HL-60/S4 treated with phorbol 12-myristate 13-acetate at 8.2 ng/mL for 4 days and 3 days (cell line): ENCODE measurements around the gene GEMIN7.

Experiments
- in situ Hi-C: fragments of 300-500 bp; cut with MboI; formaldehyde crosslinking; loops from 2 replicates; pipeline ENCODE4 v1.15.0; 2022; ENCODE audit warnings: low sequenced_read_pairs

Gene GEMIN7

DNA sequence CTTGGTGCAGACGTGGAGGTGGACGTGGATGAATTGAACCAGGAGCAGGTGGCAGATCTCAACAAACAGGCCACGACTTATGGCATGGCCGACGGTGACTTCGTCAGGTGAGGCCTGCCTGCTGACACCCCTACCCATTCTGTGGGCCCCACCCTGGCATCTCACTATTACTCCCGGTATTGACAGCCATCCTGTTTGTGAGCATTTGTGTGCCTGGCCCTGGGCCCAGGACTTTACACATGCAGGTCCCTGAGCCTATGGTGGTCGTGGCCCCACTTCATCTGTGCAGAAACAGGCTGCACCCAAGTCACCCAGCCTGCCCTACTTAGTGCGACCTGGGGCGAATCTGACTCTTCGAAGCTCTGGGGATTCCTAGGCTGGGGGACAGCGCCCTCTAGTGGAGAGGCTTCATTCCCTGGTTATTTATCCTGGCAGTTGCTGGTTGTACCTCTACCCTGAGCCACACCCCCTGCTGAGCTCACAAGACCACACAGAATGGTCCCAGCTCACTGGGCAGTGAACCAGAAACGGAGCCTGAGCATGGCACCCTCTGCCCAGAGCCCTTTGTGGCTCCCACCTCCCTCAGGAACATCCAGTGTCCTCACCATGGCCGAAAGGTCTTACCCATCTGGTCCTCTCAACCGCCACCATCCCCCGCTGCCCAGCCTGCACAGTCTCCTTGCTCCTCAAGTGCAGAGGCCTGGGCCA is 19.6 kb upstream of the GEMIN7 start:
- in situ Hi-C loops = no loop called here

DNA sequence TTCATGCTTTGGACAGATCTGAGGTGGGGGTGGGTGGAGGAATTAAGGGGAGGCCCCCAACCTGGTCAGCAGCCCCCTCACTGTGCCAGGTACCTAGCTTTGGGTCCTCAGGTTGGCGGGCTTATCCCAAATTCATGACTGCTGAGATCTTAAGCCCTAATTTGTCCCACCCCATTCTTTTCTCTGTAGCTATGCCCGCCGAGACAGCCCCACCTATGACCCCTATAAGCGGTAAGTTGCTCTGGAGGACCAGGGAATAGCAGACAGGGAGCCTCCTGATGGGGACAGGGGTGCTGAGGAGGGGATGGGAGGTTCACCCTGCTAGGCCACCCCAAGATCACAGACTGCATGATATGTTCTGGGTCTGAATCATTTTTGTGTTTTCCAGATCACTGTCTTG is 17.1 kb upstream of the GEMIN7 start:
- in situ Hi-C loops = no loop called here

DNA sequence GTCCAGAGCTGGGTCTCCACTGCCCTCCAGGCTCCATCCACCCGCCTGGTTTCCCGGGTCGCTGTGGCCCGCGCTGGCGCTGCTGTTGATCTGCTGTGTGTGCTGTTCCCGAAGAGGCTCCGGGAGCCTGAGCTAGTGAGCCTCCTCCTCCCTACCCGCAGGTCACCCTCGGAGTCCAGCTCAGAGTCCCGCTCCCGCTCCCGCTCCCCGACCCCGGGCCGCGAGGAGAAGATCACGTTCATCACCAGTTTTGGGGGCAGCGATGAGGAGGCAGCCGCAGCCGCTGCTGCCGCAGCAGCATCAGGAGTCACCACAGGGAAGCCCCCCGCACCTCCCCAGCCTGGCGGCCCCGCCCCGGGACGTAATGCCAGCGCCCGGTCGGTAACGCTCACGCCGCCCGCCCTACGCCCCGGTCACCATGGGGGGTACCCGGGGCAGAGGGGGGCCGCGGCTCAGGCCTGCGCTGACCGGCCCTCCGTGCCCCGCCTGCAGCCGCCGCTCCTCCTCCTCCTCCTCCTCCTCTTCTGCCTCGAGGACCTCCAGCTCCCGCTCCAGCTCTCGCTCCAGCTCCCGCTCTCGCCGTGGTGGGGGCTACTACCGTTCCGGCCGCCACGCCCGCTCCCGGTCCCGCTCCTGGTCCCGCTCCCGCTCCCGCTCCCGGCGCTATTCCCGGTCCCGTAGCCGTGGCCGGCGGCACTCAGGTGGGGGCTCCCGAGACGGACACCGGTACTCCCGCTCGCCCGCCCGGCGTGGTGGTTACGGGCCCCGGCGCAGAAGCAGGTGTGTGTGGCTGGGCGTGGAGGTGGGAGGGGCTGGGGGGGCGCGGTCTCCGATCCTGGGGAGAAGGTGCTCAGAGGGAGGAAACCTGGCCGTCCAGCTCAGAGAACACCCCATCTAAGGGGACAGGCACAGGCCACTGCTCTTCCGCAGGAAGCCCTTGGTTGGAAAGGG is 14.9 kb upstream of the GEMIN7 start:
- in situ Hi-C loops = no loop called here

DNA sequence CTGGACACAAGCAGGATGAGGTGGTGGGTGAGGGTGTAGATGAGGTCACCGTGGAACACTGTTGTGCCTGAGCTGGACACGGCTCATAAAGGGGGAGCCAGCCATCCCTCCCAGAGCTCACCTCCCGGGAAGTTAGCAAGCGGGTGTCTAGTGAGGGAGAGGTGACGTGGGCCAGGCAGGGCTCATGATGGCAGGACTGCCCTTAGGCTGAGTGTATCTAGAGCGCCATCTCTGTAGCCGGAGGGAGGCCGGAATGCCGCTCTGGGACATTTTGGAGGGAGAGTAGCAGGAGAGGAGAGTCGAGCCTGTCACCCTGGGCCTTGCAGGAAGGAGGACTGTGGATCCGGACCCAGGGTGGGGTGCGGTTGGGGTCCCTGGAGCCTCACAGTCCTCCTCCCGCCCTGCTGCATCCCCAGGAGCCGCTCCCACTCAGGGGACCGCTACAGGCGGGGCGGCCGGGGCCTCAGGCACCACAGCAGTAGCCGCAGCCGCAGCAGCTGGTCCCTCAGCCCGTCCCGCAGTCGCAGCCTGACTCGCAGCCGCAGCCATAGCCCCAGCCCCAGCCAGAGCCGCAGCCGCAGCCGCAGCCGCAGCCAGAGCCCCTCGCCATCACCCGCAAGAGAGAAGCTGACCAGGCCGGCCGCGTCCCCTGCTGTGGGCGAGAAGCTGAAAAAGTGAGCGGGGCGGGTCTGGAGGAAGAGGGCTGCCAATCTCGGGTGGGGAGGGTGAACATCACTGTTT is 12.0 kb upstream of the GEMIN7 start:
- in situ Hi-C loops = no loop called here

DNA sequence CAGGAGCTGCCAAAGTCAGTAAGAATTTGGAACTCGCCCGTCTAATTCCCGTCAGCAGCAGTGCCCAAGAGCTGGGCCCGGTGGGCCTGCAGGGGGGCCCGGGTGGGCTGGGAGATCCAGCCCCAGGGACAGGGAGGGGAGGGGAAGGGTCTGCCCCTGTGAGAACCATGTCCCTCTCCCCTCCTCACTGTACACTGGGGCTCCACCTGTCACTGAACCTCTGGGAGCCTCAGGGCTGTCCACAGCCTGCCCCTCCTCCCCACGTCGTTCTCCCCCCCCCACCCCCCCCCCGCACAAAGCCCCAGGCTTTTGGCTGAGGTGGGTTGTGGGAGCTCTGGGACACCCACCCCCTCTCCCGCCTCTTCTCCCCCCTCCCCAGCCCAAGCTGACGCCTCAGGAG is 11.0 kb upstream of the GEMIN7 start:
- in situ Hi-C loops = no loop called here

DNA sequence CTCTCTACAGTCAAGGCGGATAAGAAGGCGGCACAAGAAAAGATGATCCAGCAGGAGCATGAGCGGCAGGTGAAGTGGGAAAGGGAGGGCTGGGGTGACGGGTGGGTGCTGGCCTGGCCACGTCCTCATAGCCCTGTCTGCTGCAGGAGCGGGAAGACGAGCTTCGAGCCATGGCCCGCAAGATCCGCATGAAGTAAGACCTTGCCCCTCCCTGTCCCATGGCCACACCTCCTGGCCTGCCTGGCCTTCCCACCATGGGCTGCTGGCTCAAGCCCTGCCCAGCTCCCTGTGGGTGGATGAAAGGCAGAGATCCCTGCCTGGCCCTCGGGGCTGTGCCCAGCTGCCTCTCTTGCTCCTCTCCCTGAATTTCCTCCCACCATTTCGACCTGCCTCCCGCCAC is 10.0 kb upstream of the GEMIN7 start:
- in situ Hi-C loops = no loop called here

DNA sequence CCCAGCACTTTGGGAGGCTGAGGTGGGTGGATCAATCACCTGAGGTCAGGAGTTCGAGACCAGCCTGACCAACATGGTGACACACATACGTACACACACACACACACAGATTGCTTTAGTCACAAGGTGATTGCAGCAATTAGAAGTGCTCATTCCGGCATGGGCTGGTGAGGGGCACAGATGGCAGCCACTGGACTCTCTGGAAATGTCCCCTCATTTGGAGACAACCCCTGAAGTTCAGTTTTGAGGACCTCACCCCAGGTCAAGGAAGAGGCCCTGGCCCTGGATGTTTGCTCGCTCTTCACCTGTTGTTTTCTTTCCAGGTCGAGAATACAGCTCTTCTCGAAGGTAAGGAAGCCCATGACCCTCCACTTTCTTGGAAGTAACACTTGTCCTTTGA is 8.8 kb upstream of the GEMIN7 start:
- in situ Hi-C loops = no loop called here

DNA sequence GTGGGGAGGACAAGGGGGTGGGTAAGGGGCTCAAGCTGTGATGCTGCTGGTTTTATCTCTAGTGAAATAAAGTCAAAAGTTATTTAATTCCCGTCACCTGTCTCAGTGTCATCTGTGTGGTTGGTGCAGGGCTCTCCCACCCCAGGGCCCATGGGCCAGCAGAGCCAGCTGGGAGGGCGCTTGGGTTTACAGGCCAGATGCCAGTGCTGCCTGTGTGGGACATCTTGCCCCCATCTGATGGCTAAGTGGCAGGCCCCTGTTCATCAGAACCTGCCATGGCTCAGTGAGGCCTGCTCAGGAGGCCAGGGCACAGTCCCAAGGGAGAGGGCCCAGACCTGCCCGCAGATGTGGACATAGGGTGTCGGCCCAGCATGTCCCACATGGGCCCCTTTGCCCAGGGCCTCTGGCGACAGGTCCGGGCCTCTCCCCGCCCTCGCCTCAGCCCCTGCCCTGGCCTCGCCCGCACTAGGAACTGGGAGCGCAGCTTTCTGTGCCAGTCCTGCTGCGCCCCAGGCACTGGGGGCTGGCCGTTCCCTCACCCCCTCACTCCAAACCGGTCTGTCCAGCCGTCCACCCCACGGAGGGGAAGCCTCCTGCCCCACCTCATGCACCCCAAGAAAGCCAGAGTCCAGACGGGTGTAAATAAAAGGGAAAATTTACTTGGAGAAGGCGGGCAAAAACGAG is 8.1 kb upstream of the GEMIN7 start:
- in situ Hi-C loops = no loop called here

DNA sequence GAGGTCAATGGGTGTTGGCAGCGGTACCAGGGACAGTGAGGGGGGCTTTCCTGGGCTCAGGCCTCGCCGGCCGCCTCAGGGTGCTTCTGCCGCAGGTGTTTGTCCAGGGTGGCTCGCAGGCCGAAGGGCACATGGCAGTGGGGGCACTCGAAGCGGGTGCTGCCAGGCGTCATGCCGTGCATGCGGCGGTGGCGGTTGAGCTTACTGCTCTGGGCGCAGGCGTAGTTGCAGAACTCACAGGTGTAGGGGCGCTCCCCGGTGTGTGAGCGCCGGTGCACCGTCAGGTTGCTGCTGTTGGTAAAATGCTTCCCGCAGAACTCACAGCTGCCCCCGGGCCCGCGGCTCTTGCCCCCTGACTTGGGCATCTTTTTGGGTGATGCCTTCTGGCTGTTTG is 7.5 kb upstream of the GEMIN7 start:
- in situ Hi-C loops = no loop called here

DNA sequence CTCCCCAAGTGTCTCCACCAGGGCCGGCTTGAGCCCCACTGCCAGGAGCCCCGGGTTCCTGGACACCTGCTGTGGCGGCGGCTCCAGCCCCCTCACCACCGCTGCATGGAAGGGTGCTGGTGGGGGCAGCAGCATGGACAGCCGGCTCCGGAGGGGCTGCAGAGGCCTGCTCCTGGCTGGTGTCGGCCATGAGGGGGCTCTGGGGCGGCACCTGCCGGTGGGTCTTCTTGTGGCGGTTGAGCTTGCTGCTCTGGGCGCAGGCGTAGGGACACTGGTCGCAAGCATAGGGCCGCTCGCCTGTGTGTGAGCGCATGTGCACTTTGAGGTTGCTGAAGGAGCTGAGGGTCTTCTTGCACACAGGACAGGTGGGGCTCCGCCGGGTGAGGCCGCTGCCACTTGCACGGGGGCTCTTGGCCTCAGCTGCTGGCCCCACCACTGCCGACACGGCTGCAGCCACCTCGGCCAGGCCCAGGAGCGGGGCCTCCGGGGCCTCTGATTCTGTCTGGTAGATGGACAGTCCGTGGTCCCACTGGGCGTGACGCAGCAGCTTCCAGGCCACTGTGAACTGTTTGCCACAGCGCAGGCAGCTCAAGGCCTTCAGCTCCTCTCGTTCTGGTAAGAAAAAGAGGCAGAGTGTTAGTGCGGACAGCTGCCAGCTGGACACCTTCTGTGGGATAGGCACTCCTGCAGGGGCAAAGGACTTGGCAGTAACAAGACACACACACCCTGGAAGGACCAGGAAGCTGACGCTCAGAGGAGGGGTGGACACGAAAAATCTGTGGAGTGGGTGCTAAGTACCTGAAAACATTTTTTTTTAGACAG is 6.9 kb upstream of the GEMIN7 start:
- in situ Hi-C loops = no loop called here

DNA sequence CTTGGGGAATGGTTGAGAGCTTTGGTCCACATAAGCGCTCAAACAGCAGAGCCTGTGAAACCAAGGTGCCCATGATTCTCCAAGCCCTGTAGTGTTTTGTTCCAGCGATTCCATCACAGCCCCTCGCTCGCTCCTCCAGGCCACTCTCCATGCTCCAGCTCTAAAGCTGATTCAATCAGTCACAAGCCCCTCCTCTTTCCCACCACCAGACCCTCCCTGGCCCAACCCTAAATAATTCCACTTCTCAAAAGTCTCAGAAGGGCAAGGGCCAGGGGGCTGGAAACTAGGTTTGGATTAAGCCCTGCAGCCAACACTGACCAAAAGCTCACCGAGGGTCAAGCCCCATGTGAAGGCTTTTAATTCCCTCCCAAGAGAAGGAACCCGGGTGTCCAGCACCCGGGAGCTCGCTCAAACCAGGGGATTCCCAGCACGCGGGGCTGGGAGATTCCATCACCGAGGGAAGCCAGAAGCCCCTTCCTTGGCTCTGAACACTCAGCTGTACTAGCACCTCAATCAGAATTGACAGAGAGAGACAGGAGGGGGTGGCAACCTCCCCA is 4.2 kb upstream of the GEMIN7 start:
- in situ Hi-C loops = no loop called here

DNA sequence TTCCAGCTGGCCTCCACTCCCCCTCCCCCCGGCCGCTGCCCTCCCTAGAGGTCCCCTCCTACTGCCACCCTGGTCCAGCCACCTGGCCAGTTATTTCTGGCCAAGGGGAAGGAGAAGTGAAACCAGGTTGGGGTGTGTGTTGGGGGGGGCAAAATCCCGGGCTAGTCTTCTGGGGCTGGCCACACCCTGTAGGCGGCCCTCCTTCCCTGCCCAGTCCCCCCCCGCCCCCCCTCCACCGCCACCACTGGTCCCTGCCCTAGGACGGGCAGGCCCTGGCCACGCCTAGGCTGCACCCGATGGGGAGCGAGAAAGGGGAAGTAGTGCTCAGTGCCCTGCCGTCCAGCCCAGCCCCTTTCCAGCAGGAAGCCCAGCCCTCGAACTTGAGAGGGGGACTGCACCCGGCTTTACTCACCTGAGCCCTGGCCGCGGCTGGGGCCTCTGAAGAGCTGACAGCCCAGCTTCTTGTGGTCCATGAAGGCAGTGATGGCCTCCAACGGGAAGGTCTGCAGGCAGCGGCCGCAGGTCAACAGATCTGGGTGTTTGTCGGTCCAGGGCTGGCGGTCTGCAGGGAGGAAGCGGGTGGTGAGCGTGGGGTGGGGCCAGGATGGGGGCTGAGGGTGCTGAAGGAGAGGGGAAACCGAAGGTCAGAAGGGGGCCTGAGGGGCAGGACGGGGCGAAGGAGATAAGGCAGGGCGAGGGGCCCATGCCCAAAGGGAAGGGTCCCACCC is 3.6 kb upstream of the GEMIN7 start:
- in situ Hi-C loops = no loop called here

DNA sequence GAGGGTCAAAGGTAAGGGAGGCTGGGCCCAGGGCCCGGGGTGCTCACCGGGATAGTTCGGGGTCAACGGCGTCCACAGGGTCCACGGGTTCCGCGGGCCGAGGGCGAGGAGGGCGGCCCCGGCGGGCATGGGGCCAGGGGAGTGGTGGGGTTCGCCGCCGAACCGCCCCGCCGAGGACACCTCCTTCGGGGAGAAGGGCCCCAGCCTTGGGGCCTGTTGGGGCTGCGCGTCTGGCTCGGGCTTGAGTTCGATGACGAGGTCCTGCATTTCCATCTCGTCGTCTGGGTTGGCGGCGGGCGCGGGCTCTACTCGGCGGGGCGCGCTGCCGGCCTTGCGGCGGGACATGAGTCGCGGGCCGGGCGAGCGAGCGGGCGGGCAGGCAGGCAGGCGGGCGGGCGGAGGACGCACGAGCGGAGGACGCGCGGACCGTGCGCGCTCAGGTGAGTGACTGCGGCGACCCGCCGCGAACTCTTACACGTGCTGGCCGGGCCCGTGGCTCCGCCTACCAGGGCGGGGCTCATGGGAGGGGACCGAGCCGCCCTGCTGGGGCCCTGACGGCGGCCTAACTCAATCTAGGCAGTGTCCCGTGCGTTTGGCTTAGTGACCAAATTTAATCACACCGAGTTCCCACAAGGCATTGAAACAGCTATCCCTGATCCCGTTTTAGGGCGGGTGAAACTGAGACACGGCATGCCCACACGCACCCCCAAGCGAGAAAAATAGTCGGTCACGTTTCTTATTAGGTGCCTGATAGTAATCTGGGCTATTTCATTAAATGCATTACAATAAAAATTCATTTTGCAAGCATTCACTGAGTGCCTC is 2.8 kb upstream of the GEMIN7 start, which contains the start of gene ZNF296:
Gene ZNF296, minus strand, starts transcription at position 450 of the 822 bp plus-strand sequence. Its CDS starts 105 bp downstream, at position 345.
- in situ Hi-C loops = no loop called here

DNA sequence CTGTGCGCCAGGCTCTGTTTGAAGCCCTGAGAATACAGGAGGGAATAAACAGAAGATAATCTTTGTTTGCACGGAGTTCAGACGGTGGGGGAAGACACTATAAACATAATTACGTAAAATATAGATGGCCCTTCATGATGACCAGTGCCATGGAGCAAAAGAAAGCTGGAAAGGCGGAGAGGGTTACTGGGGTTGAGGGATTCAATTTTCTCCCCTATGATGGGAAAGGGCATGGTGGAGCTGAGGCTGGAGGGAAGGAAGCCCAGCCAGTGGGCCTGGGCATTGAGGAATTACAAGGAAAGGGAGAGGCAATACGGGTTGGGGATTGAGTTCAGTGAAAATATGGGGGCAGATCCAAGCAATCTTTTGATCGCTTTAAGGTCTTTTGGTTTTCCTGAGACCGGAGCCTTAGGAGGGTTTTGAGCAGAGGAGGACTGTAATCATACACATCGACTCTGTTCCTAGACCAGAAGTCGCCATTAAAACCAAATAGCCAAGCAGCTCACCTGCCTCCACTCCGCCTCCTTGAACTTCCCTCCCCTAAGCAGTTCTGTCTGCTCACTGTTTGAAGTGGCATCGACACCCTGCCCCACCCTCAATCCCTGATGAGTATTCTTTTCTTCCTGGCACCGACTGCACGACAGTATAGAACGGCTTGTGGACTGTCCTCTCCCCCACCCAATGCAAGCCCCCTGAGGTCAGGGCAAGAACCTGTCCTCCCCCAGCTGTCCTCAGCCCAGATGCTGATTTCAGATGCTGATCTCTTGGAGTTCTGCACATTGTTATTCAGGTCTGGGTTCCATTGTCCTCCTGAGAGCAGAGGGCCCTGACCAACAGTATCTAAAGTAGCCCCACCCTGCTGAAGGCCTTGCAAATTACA is 2.0 kb upstream of the GEMIN7 start:
- in situ Hi-C loops = no loop called here

DNA sequence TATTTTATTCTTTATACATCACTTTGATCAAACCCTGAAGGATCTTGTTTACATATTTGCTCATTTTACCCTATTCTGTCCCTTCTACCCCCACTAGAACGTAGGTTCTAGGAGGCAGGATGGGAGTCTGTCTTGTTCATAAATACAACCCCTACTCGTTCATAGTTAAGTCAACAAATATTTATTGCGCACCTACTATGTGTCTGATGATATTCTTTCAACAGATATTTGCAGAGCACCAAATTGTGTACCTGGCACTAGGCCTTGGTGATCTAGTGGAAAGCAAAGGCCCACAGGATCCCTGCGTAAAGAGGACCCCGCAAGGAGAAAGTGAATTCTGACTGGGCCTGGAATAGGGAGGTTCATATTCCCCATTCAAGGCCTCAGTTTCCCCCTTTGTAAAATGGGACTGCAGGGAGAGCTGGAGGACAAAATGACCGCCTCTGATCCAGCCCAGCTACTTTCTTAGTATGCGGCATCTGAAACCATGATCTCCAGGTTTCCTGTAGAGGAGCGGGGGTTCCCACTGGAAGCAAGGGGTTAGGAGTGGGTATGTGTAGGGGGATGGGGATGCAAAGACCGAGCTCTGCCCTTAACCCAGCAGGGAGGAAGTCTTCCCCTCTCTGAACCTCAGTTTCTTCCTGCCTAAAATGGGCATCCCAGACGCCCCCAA is 534 bp upstream of the GEMIN7 start:
- in situ Hi-C loops = no loop called here

DNA sequence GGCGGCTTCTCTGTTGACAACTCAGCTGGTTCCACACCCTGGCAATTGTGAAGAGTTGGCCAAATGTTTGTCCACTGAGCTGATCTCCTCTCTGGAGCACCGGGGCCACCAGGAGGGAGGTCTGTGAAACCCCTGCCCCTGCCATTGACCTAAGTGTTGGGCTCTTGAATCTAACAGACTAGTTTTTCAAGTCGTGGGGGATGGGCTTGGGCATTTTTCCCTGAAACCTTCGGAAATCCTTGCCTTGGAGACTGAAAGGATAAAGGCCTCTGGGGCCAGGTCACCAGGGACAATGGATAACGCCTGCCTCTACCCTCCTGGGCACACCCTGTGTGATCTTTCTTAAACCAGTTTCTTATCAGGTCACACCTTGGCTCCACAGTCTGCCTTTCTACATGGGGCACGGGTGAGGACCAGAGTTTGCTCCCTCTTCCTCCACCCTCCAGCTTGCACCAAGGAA is 881 bp downstream of the GEMIN7 start:
- in situ Hi-C loops = no loop called here

DNA sequence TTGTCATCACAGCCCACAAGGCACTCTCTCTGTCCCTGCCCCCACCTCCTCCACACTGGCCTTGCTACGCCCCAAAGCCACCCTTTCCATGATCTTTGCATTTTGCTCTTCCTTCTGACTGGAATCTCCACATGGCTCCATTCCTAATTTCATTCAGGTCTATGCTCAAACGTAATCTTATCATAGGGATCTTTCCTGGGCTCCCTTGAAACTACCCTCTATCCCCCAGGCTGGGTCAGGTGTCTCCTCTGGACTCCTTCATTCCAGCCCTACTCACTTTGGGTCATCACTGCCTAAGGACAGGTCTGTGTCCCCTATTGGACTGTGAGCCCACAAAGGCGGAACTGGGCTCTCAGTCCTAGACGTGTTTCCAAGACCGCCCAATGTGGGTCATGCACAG is 3.1 kb downstream of the GEMIN7 start:
- in situ Hi-C loops = no loop called here
